K562 (cell line): ENCODE data around the gene OOSP1. TPM values are rescaled to one million over a fixed set of nuclear protein-coding genes. Genes with fewer than 3 reads are reported as not detected.

Experiments
- ARID1B ChIP-seq: fragments of 450-650 bp; IDR thresholded peaks from 2 replicates; pipeline ENCODE4 v1.6.1; 2016; ENCODE audit warnings: antibody characterized with exemption, mild to moderate bottlenecking, inconsistent platforms
- HIVEP1 ChIP-seq: fragments of 250-450 bp; sonication (Bioruptor Pico); IDR thresholded peaks from 2 replicates; pipeline ENCODE4 v1.4.0; 2020; ENCODE audit warnings: mild to moderate bottlenecking
- JUND ChIP-seq, 2 experiments: IDR thresholded peaks; 2 replicates in 1 of 2; 3 replicates in 1 of 2; pipeline ENCODE4 v1.6.1; 2011; ENCODE audit warnings: borderline replicate concordance in 2 of 2, low read depth in 2 of 2, low read length in 2 of 2, improper control_type of control experiment in 1 of 2, missing biosample characterization in 1 of 2, missing genetic modification characterization in 1 of 2, missing genetic modification reagents in 1 of 2
- NRF1 ChIP-seq, 2 experiments: fragments of 450-650 bp; IDR thresholded peaks in 1 of 2; conservative IDR thresholded peaks in 1 of 2; 2 replicates each; pipeline ENCODE4 v1.6.1; 2014; ENCODE audit warnings: mild to moderate bottlenecking in 2 of 2
- POLR2AphosphoS5 ChIP-seq: IDR thresholded peaks from 2 replicates; pipeline ENCODE4 v1.6.1; 2011; ENCODE audit warnings: mild to moderate bottlenecking, low read depth, low read length, moderate library complexity; ENCODE audit not compliant: control insufficient read depth, insufficient read depth
- PRMT5 ChIP-seq: sonication (generic); formaldehyde crosslinking; IDR thresholded peaks from 2 replicates; pipeline ENCODE4 v1.5.0; 2020; ENCODE audit warnings: missing genetic modification reagents
- RBM39 ChIP-seq: fragments of 200-400 bp; formaldehyde crosslinking; optimal IDR thresholded peaks from 2 replicates; pipeline ENCODE3; 2018; ENCODE audit warnings: low read depth, low read length
- SAFB ChIP-seq: fragments of 200-400 bp; formaldehyde crosslinking; IDR thresholded peaks from 2 replicates; pipeline ENCODE4 v1.6.1; 2017; ENCODE audit warnings: low read depth, low read length, borderline replicate concordance
- SMAD1 ChIP-seq: fragments of 150-350 bp; IDR thresholded peaks from 2 replicates; pipeline ENCODE4 v1.6.1; 2014; ENCODE audit warnings: low read length, low read depth; ENCODE audit not compliant: partially characterized antibody
- TAF1 ChIP-seq: IDR thresholded peaks from 2 replicates; pipeline ENCODE4 v1.6.1; 2011; ENCODE audit warnings: mild to moderate bottlenecking, low read length, moderate library complexity; ENCODE audit not compliant: insufficient read depth, control insufficient read depth, severe bottlenecking; ENCODE audit errors: extremely low read depth
- ZNF12 ChIP-seq: sonication (generic); formaldehyde crosslinking; IDR thresholded peaks from 2 replicates; pipeline ENCODE4 v1.4.0; 2020; ENCODE audit warnings: mild to moderate bottlenecking, missing genetic modification reagents
- ZNF384 ChIP-seq: IDR thresholded peaks from 2 replicates; pipeline ENCODE4 v1.6.1; 2012; ENCODE audit warnings: low read depth, low read length, improper control_type of control experiment
- ZNF699 ChIP-seq: fragments of 250-450 bp; sonication (Bioruptor Pico); IDR thresholded peaks from 2 replicates; pipeline ENCODE4 v1.8.0; 2021; ENCODE audit warnings: mild to moderate bottlenecking, moderate library complexity; ENCODE audit not compliant: insufficient replicate concordance
- polyA plus RNA-seq, 8 experiments: library from polyadenylated mRNA; depleted of rRNA in 4 of 8; stranded (reverse) in 5 of 8; unstranded in 3 of 8; fragments of >200 nt; fragmentation: Nextera tagmentation in 2 of 8; fragmentation: Illumina TruSeq in 1 of 8; extraction: Ambion mirVana in 2 of 8; extraction: Trizol in 1 of 8; gene quantifications; 2 replicates each; pipeline versions ENCODE4 v1.2.1 to v1.2.3, GENCODE V29; 2011 to 2014; ENCODE audit warnings: inconsistent platforms in 1 of 8, missing spikeins in 1 of 8
- total RNA-seq, 7 experiments: library from RNA; depleted of rRNA in 6 of 7; stranded (reverse); fragments of >200 nt in 6 of 7; fragmentation: Illumina TruSeq in 2 of 7; extraction: Trizol in 2 of 7; gene quantifications; 2 replicates each; pipeline versions ENCODE4 v1.2.1 to v1.2.3, GENCODE V29; 2011 to 2021; ENCODE audit warnings: low replicate concordance in 1 of 7
- TF ChIP-seq, protein P1 (sequence below): sonication (generic); formaldehyde crosslinking; IDR thresholded peaks from 2 replicates; pipeline ENCODE4 v1.4.0; 2020; ENCODE audit warnings: mild to moderate bottlenecking, missing genetic modification reagents
- TF ChIP-seq, protein P2 (sequence below): fragments of 250-450 bp; sonication (Bioruptor Pico); IDR thresholded peaks from 2 replicates; pipeline ENCODE4 v1.4.0; 2020; ENCODE audit warnings: mild to moderate bottlenecking, moderate library complexity

Gene OOSP1
- total and polyA plus RNA-seq, 9 of the 15 experiments (the other 6 are each of a cell fraction or from before 2014, with no cell fraction given): 0.14 to 3.0 (median 0.61) TPM

DNA sequence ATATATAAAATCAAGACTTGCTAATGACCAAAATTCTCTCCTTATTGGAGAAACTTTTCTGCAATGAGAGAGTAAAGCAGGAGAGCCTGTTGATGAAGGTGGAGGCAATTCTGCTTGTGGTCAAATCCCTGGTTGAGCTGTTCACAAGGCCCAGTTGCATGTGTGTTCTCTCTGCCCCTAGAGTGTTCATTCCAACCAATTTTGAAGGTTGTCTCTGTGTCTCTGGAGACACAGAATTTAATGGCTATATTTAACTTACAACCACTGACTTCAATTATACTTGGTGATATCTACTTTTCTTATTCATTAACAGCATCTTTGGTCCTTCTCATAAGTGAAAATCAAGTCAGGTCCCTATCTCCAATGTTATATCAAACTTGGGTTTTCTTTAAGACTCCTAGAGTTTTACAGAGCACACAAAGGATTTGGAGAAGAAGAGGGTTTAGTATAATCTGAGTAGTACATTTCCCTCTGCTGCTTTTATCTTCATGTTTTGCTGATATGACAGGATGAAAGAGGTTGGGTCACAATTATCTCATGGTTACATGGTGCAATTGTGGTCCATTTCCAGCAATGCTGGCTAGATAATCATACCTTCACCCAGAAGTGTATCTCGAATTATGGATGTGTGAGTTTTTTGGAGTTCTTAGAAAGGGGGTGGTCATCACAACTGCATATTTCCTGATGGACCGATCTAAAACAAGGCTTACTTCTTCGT lies 29.6 kb downstream of the OOSP1 start (continued):
- peak; percentile 83 for TF ChIP-seq POLR2AphosphoS5
- TF ChIP-seq, protein P1, sequence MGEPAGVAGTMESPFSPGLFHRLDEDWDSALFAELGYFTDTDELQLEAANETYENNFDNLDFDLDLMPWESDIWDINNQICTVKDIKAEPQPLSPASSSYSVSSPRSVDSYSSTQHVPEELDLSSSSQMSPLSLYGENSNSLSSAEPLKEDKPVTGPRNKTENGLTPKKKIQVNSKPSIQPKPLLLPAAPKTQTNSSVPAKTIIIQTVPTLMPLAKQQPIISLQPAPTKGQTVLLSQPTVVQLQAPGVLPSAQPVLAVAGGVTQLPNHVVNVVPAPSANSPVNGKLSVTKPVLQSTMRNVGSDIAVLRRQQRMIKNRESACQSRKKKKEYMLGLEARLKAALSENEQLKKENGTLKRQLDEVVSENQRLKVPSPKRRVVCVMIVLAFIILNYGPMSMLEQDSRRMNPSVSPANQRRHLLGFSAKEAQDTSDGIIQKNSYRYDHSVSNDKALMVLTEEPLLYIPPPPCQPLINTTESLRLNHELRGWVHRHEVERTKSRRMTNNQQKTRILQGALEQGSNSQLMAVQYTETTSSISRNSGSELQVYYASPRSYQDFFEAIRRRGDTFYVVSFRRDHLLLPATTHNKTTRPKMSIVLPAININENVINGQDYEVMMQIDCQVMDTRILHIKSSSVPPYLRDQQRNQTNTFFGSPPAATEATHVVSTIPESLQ (CRISPR knock-in tag): no peak
- TF ChIP-seq PRMT5 (CRISPR knock-in tag): no peak
- TF ChIP-seq SMAD1: no peak
- no peak for TF ChIP-seq NRF1 (conservative IDR thresholded peaks at IDR 0.05 in 1 of 2, IDR thresholded peaks at IDR 0.05 in 1 of 2)
- TF ChIP-seq ZNF12 (CRISPR knock-in tag): no peak
- TF ChIP-seq ZNF384: peak; percentile 33; the same call in 1 of the 2 replicates
- TF ChIP-seq, protein P2, sequence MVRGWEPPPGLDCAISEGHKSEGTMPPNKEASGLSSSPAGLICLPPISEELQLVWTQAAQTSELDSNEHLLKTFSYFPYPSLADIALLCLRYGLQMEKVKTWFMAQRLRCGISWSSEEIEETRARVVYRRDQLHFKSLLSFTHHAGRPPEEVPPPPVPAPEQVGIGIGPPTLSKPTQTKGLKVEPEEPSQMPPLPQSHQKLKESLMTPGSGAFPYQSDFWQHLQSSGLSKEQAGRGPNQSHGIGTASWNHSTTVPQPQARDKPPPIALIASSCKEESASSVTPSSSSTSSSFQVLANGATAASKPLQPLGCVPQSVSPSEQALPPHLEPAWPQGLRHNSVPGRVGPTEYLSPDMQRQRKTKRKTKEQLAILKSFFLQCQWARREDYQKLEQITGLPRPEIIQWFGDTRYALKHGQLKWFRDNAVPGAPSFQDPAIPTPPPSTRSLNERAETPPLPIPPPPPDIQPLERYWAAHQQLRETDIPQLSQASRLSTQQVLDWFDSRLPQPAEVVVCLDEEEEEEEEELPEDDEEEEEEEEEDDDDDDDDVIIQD: no peak
- TF ChIP-seq HIVEP1: no peak
- peak; percentile 78 for TF ChIP-seq JUND (IDR thresholded peaks at IDR 0.05; ENCODE audit: borderline replicate concordance, low read depth, low read length)
- TF ChIP-seq JUND (tag; IDR thresholded peaks at IDR 0.05; ENCODE audit: borderline replicate concordance, low read depth, low read length): peak; percentile 56; the same call in 2 of the 3 replicates
- TF ChIP-seq TAF1: no peak
- no peak for TF ChIP-seq RBM39
- peak; percentile 97 for TF ChIP-seq ARID1B
- no peak for TF ChIP-seq ZNF699 (CRISPR knock-in tag)
- no peak for TF ChIP-seq SAFB
